Bronchial epithelial cell (primary cell): ENCODE measurements around the gene PKLR. TPM values are rescaled to one million over a fixed set of nuclear protein-coding genes. Genes with fewer than 3 reads are reported as not detected.
"Not testable (repeated sequence)": the region's sequence is repeated elsewhere in the genome, so short reads cannot be mapped to it uniquely, and the experiment has no call there.

ENCODE experiments used
- DNase-seq: peaks from one replicate; pipeline ENCODE4 v3.0.0-alpha.2; 2010; ENCODE audit warnings: low read depth
- FAIRE-seq: peaks from 2 replicates; lab custom pipeline; 2011; peaks lifted over from hg19 to GRCh38; lab: Jason Lieb, UNC
- H3K27me3 ChIP-seq: 2 replicates; pipeline ENCODE4 v1.5.1; 2011; ENCODE audit warnings: low read length; ENCODE audit not compliant: control insufficient read depth, insufficient read depth
- H3K36me3 ChIP-seq: 2 replicates; pipeline ENCODE4 v1.5.1; 2011; ENCODE audit warnings: low read length; ENCODE audit not compliant: control insufficient read depth, insufficient read depth
- H3K4me3 ChIP-seq: 2 replicates; pipeline ENCODE4 v1.5.1; 2011; ENCODE audit warnings: mild to moderate bottlenecking, low read depth, low read length, control low read depth
- CTCF ChIP-seq: IDR thresholded peaks from 2 replicates; pipeline ENCODE4 v1.5.1; 2011; ENCODE audit warnings: mild to moderate bottlenecking, moderate library complexity, low read length, control low read depth, inconsistent platforms; ENCODE audit not compliant: insufficient read depth, severe bottlenecking
- total RNA-seq: library from RNA; depleted of rRNA; stranded (reverse); fragments of >200 nt; gene quantifications from 2 replicates; pipeline ENCODE4 v1.2.1, GENCODE V29; 2014

The PKLR gene
- total RNA-seq, 1 donor from 2014 or later: not detected

- no peaks in the 10 kb centered on the region for H3K27me3 ChIP-seq
- peaks cover 11% of the 10 kb centered on the region for H3K36me3 ChIP-seq
- DNase-seq: no peak
- no peak overlapping the region for H3K4me3 ChIP-seq
- TF ChIP-seq CTCF: no peak
- FAIRE-seq: no peak
Measured at GRCh38 chr1:155251566-155251965, 49.7 kb downstream of the PKLR start.

- Histone ChIP-seq H3K4me3 (no peak overlapping the region), H3K36me3 (peaks cover 10% of the 10 kb centered on the region), H3K27me3 (no peaks in the 10 kb centered on the region)
- FAIRE-seq: no peak
- peak; percentile 72 for DNase-seq
- peak; percentile 99 for TF ChIP-seq CTCF
Measured at GRCh38 chr1:155250633-155251449, 50.4 kb downstream of the PKLR start.

GRCh38 chr1:155250246-155250632, 51.0 kb downstream of the PKLR start:
- FAIRE-seq (no peak), DNase-seq (no peak)
- no peak for TF ChIP-seq CTCF
- H3K36me3 ChIP-seq: peaks cover 10% of the 10 kb centered on the region
- no peak overlapping the region for H3K4me3 ChIP-seq
- no peaks in the 10 kb centered on the region for H3K27me3 ChIP-seq

- FAIRE-seq: no peak
- TF ChIP-seq CTCF: no peak
- Histone ChIP-seq H3K27me3 (no peaks in the 10 kb centered on the region), H3K36me3 (peaks cover 10% of the 10 kb centered on the region), H3K4me3 (no peak overlapping the region)
- no peak for DNase-seq
Measured at GRCh38 chr1:155247667-155248553, 53.3 kb downstream of the PKLR start.

GRCh38 chr1:155246796-155247195, 54.4 kb downstream of the PKLR start:
- not testable (repeated sequence) for FAIRE-seq, H3K4me3 ChIP-seq, DNase-seq, H3K27me3 ChIP-seq, H3K36me3 ChIP-seq

- H3K4me3 ChIP-seq: peak overlapping the region; percentile 80
- peaks cover 10% of the 10 kb centered on the region for H3K36me3 ChIP-seq
- FAIRE-seq (no peak), DNase-seq (no peak)
- TF ChIP-seq CTCF: no peak
- H3K27me3 ChIP-seq: no peaks in the 10 kb centered on the region
Measured at GRCh38 chr1:155245163-155245524, 56.1 kb downstream of the PKLR start.
